ENCODE measurements around the gene RIMKLB.
"Not testable (repeated sequence)": the region's sequence is repeated elsewhere in the genome, so short reads cannot be mapped to it uniquely, and the experiment has no call there.

The RIMKLB gene

GRCh38 chr12:8695116-8695515, 2.7 kb upstream of the RIMKLB start:
- DNase-seq = no peak

- no peak for DNase-seq
Observed at GRCh38 chr12:8696442-8697090, 1.2 kb upstream of the RIMKLB start.

- peak; percentile 38 to 41 for DNase-seq
Observed at GRCh38 chr12:8697120-8697475, 693 bp upstream of the RIMKLB start.

- DNase-seq = peak; percentile 24 to 39
Observed at GRCh38 chr12:8698132-8698851, 501 bp downstream of the RIMKLB start.

- DNase-seq = no peak
Observed at GRCh38 chr12:8698879-8699278, 1.1 kb downstream of the RIMKLB start.

- DNase-seq = no peak
Observed at GRCh38 chr12:8699714-8700113, 1.9 kb downstream of the RIMKLB start.

GRCh38 chr12:8701046-8701660, 3.4 kb downstream of the RIMKLB start:
- no peak for DNase-seq

- DNase-seq = no peak
Observed at GRCh38 chr12:8702159-8702558, 4.4 kb downstream of the RIMKLB start.

GRCh38 chr12:8709124-8709830, 11.5 kb downstream of the RIMKLB start:
- DNase-seq = no peak

GRCh38 chr12:8712572-8712971, 14.8 kb downstream of the RIMKLB start:
- DNase-seq = no peak

- DNase-seq = no peak
Observed at GRCh38 chr12:8722286-8722800, 24.6 kb downstream of the RIMKLB start.

- DNase-seq = no peak
Observed at GRCh38 chr12:8734873-8735381, 37.1 kb downstream of the RIMKLB start.

GRCh38 chr12:8742501-8742900, 44.7 kb downstream of the RIMKLB start:
- no peak for DNase-seq

- DNase-seq = not testable (repeated sequence)
Observed at GRCh38 chr12:8743121-8743520, 45.3 kb downstream of the RIMKLB start.

GRCh38 chr12:8745631-8746030, 47.8 kb downstream of the RIMKLB start:
- DNase-seq = not testable (repeated sequence)

GRCh38 chr12:8746046-8746445, 48.3 kb downstream of the RIMKLB start:
- DNase-seq = no peak

- DNase-seq = not testable (repeated sequence)
Observed at GRCh38 chr12:8760076-8760475, 62.3 kb downstream of the RIMKLB start.

GRCh38 chr12:8762701-8763100, 64.9 kb downstream of the RIMKLB start:
- not testable (repeated sequence) for DNase-seq

- DNase-seq = not testable (repeated sequence)
Observed at GRCh38 chr12:8766121-8766520, 68.3 kb downstream of the RIMKLB start.

- DNase-seq = no peak
Observed at GRCh38 chr12:8770499-8770898, 72.7 kb downstream of the RIMKLB start.

- DNase-seq = no peak
Observed at GRCh38 chr12:8771072-8771471, 73.3 kb downstream of the RIMKLB start.

- no peak for DNase-seq
Observed at GRCh38 chr12:8773461-8773860, 75.7 kb downstream of the RIMKLB start.

GRCh38 chr12:8779281-8779680, 81.5 kb downstream of the RIMKLB start:
- DNase-seq = no peak

Data from Kasumi-1 (cell line).